Measurements from ENCODE around the gene NRL.

DNA sequence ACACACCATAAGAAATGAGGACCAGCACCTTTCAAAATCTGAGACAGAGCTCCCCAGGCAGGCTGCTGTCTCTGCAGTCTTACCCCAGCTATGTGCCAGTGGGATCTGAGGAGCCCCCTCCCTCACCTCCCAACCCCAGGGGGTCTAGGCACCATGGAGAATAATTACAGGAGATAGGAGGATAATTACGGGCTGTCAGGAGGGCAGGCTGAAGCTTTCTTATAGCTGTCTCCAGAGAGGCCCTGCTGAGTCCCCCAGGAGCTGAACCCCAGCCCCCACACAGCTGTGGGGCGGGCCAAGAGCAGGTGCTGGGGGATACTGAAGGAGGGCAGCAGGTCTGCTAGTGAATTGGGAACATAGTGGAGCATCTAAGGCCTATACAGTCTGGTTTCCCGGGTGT is 36.6 kb downstream of the NRL start:
- TF ChIP-seq GATA3 (IDR thresholded peaks at IDR 0.05; ENCODE audit: low read depth, low read length): no peak
- TF ChIP-seq GATA2 (IDR thresholded peaks at IDR 0.05; ENCODE audit: low read depth, low read length): no peak

Data from SH-SY5Y (cell line).